GM13977 (cell line): ENCODE measurements around the gene MFAP3L.

Experiments
- DNase-seq: peaks from one replicate; pipeline ENCODE4 v3.0.0; 2012; ENCODE audit warnings: low spot score
- CTCF ChIP-seq: IDR thresholded peaks from 2 replicates; pipeline ENCODE4 v1.5.1; 2012; ENCODE audit warnings: mild to moderate bottlenecking, control low read depth; ENCODE audit not compliant: insufficient read depth; ENCODE audit errors: extremely low read depth, missing control alignments
- in situ Hi-C: fragments of 300-500 bp; cut with MboI; formaldehyde crosslinking; loops from one replicate; pipeline ENCODE4 v1.12.0; 2022; ENCODE audit warnings: low sequenced_read_pairs, low pct_unique_long_range_greater_than_20kb, mixed read lengths, inconsistent platforms; ENCODE audit not compliant: unreplicated experiment

Gene MFAP3L

DNA sequence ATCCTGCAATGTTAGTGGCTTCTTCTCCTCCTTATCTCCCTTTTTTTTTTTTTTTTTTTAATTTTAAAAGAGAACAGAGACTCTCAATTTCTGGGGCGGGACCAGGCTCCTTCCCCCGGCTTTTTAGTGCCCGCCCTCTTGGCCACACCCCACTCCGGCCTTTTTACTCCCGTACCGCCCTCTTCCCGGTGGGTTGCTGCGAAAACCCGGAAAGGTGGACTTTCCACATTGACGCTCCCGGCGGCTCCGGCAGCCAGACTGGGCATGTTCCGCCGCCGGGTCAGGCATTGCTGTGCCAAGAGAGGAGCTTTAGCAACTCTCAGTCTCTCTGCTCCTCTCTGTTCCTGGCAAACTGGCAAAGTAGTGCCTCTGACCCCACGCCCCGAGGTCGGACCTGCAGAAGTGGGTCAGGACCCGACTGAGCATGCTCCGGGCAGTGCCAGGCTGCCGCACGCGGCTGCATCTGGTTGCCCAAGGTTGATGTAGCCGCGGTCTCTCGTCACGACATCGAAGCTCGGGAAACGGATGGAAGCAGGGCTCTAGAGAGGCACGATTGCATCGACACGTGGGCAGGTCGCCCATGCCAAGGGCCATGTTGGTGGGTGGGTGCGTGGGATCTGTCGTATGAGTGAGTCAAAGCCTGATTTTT lies 1.1 kb upstream of the MFAP3L start:
- in situ Hi-C loops, result no loop called here
- no peak for TF ChIP-seq CTCF
- peak; percentile 90 for DNase-seq

GRCh38 chr4:170025523-170026252 lies 507 bp downstream of the MFAP3L start:
- in situ Hi-C loops, result no loop called here

GRCh38 chr4:170022211-170022610 lies 4.0 kb downstream of the MFAP3L start:
- TF ChIP-seq CTCF, result no peak
- in situ Hi-C loops, result loop anchor here (25.0 kb wide), 1 partner anchor 410 kb away; the partner anchor contains the start of genes CLCN3 and NEK1
- DNase-seq, result no peak

More at GRCh38 chr4:170025523-170026252, 507 bp downstream of the MFAP3L start:
- TF ChIP-seq CTCF, result no peak
- DNase-seq, result no peak

DNA sequence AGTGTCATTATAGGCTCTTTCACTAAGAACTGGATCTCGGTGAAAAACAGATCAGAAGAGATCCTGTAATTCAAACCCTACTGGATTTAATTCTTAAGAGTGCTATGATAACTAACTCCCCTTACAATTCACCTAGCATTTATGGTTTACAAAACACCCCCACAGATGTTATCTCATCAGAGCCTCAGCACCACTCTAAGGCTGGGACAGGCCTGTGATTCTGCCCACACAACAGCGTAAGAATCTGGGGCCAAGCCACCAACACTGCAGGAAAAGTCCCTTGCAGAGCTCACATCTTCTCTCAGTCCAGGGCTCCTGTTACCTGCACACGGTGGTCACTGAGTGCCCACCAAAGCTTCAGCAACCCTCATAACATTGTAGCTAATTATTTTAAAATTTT lies 8.9 kb downstream of the MFAP3L start:
- in situ Hi-C loops, result loop anchor here (25.0 kb wide), 1 partner anchor 405 kb away; the partner anchor contains the start of genes CLCN3 and NEK1
- no peak for DNase-seq
- no peak for TF ChIP-seq CTCF

- in situ Hi-C loops, result loop anchor here (25.0 kb wide), 1 partner anchor 403 kb away; the partner anchor contains the start of genes CLCN3 and NEK1
- DNase-seq, result no peak
- TF ChIP-seq CTCF, result no peak
Observed at GRCh38 chr4:170015285-170015684, 10.9 kb downstream of the MFAP3L start.

DNA sequence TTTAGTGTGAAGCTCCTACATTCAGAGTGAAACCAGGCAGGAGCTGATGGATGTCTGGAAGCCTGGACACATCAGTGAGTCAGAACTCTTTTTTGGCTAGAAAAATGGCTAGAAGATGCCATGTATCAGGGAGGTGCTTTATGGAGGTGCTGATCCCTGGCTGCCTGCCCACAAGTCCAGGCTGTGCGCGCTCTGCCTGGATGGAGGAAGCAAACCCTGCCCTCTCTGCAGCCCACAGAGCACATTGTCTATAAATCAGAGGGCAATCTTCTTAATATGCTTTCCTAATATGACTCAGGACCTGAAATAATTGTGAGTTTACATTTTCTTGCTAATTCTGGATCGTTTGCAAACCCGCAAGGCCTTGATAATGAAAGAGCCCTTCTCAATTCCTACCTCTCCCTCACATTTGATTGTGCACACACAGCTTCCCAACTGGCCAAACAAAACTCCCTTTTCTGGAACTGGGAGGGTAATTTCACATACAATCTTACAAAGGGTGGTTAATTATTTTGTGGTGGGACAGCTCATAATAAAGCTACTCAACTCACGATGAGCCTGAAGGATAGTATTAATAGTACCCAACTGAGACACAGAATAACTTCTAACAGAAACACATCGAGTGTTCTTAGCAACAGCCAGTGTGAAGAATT lies 11.7 kb downstream of the MFAP3L start:
- TF ChIP-seq CTCF, result no peak
- in situ Hi-C loops, result loop anchor here (25.0 kb wide), 1 partner anchor 402 kb away; the partner anchor contains the start of genes CLCN3 and NEK1
- no peak for DNase-seq
